SK-N-SH treated with all-trans-retinoic acid at 6 μM for 48 hours (cell line): ENCODE results near the gene CRLF2.
"Not testable (repeated sequence)": the region's sequence is repeated elsewhere in the genome, so short reads cannot be mapped to it uniquely, and the experiment has no call there.

Experiments used
- ATAC-seq: fragments of 200-7000 bp; cut with Tn5 transposase; 3 replicates; pipeline ENCODE4 v1.9.1; 2020; ENCODE audit warnings: mild to moderate bottlenecking, moderate library complexity
- ARNTL ChIP-seq: fragments of 450-650 bp; formaldehyde crosslinking; IDR thresholded peaks from 2 replicates; pipeline ENCODE4 v1.5.0; 2020; ENCODE audit warnings: low read depth, mild to moderate bottlenecking, moderate library complexity, borderline replicate concordance
- CSDC2 ChIP-seq: fragments of 250-450 bp; sonication (Bioruptor Pico); IDR thresholded peaks from 2 replicates; pipeline ENCODE4 v1.5.0; 2020; ENCODE audit warnings: mild to moderate bottlenecking, moderate library complexity
- ESRRG ChIP-seq: fragments of 250-450 bp; sonication (Bioruptor Pico); IDR thresholded peaks from 2 replicates; pipeline ENCODE4 v1.6.1; 2021; ENCODE audit warnings: mild to moderate bottlenecking
- GLIS3 ChIP-seq: fragments of 250-450 bp; sonication (Bioruptor Pico); IDR thresholded peaks from 2 replicates; pipeline ENCODE4 v1.5.0; 2020; ENCODE audit warnings: mild to moderate bottlenecking, moderate library complexity
- PPARA ChIP-seq: fragments of 250-450 bp; sonication (Bioruptor Pico); IDR thresholded peaks from 2 replicates; pipeline ENCODE4 v1.5.0; 2020; ENCODE audit warnings: mild to moderate bottlenecking, borderline replicate concordance
- RARB ChIP-seq: fragments of 250-450 bp; sonication (Bioruptor Pico); IDR thresholded peaks from 2 replicates; pipeline ENCODE4 v1.8.0; 2021; ENCODE audit warnings: mild to moderate bottlenecking, moderate library complexity
- SNAI2 ChIP-seq: fragments of 250-450 bp; sonication (Bioruptor Pico); IDR thresholded peaks from 2 replicates; pipeline ENCODE4 v1.5.0; 2020; ENCODE audit warnings: mild to moderate bottlenecking, moderate library complexity
- TCF4 ChIP-seq: fragments of 250-450 bp; sonication (Bioruptor Pico); IDR thresholded peaks from 2 replicates; pipeline ENCODE4 v1.8.0; 2021; ENCODE audit warnings: mild to moderate bottlenecking, moderate library complexity, borderline replicate concordance
- TOX ChIP-seq: fragments of 250-450 bp; sonication (Bioruptor Pico); IDR thresholded peaks from 2 replicates; pipeline ENCODE4 v1.8.0; 2021; ENCODE audit warnings: mild to moderate bottlenecking, moderate library complexity, borderline replicate concordance
- ZC3H10 ChIP-seq: fragments of 250-450 bp; sonication (Bioruptor Pico); IDR thresholded peaks from 2 replicates; pipeline ENCODE4 v1.5.1; 2021; ENCODE audit warnings: mild to moderate bottlenecking, moderate library complexity
- ZFP3 ChIP-seq: fragments of 250-450 bp; sonication (Bioruptor Pico); IDR thresholded peaks from 2 replicates; pipeline ENCODE4 v1.5.0; 2020; ENCODE audit warnings: mild to moderate bottlenecking, moderate library complexity
- ZNF565 ChIP-seq: fragments of 450-650 bp; formaldehyde crosslinking; conservative IDR thresholded peaks from 2 replicates; pipeline ENCODE4 v1.5.0; 2020; ENCODE audit warnings: low read depth, mild to moderate bottlenecking, moderate library complexity
- ZNF70 ChIP-seq: fragments of 450-650 bp; formaldehyde crosslinking; IDR thresholded peaks from 2 replicates; pipeline ENCODE4 v1.5.0; 2020; ENCODE audit warnings: mild to moderate bottlenecking, moderate library complexity
- ZNF8 ChIP-seq: fragments of 450-650 bp; formaldehyde crosslinking; IDR thresholded peaks from 2 replicates; pipeline ENCODE4 v1.5.0; 2020; ENCODE audit warnings: mild to moderate bottlenecking, moderate library complexity
- TF ChIP-seq, protein P1 (sequence below): fragments of 250-450 bp; sonication (Bioruptor Pico); IDR thresholded peaks from 2 replicates; pipeline ENCODE4 v1.5.1; 2020; ENCODE audit warnings: low read depth, mild to moderate bottlenecking, moderate library complexity
- TF ChIP-seq, protein P2 (sequence below): fragments of 250-450 bp; sonication (Bioruptor Pico); IDR thresholded peaks from 2 replicates; pipeline ENCODE4 v1.5.0; 2020; ENCODE audit warnings: mild to moderate bottlenecking, moderate library complexity
- TF ChIP-seq, protein P3 (sequence below): fragments of 250-450 bp; sonication (Bioruptor Pico); IDR thresholded peaks from 2 replicates; pipeline ENCODE4 v1.5.1; 2021; ENCODE audit warnings: mild to moderate bottlenecking, moderate library complexity
- TF ChIP-seq, protein P4 (sequence below): fragments of 250-450 bp; sonication (Bioruptor Pico); IDR thresholded peaks from 2 replicates; pipeline ENCODE4 v1.8.0; 2020; ENCODE audit warnings: mild to moderate bottlenecking, moderate library complexity, borderline replicate concordance
- TF ChIP-seq, protein P5 (sequence below): fragments of 250-450 bp; sonication (Bioruptor Pico); IDR thresholded peaks from 2 replicates; pipeline ENCODE4 v1.8.0; 2021; ENCODE audit warnings: low read depth, mild to moderate bottlenecking, moderate library complexity, borderline replicate concordance

CRLF2 gene

DNA sequence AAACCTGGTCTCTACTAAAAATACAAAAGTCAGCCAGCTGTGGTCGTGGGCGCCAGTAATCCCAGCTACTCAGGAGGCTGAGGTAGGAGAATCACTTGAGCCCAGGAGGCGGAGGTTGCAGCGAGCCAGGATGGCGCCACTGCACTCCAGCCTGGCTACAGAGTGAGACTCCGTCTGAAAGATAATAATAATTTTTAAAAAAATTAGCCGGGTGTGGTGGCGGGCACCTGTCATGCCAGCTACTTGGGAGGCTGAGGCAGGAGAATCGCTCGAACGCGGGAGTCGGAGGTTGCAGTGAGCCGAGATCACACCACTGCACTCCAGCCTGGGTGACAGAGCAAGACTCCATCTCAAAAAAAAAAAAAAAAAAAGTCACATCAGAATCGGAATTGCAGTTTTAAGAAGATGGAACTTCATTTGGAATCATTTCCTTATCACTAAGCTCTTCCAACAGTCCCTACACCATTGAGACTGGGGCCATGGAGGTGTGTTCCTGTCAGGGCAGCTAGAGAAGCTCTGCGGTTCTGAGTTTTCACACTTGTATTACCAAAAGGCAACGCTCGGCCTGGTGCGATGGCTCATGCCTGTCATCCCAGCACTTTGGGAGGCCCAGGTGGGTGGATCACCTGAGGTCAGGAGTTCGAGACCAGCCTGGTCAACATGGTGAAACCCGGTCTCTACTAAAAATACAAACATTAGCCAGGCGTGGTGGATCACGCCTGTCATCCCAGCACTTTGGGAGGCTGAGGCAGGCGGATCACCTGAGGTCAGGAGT lies 55.6 kb downstream of the CRLF2 start:
- not testable (repeated sequence) for ATAC-seq

DNA sequence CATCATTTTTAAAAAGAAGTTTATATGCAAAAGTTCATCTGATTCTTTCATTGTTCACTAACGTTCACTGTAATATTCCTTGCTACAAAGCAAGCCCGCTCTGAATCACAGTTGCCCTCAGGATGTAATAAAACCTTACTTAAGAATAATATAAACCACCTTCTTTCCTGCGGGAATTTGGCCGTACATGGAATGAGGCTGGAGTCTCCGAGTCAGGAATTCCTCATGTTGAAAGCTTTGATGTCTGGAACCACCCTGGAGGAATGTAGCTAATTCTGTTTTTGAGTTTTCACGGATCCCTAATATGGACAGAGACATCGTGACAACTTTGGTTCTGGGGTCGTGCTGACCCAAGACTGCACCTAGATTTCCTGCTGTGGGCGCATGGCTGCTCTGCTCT lies 58.5 kb downstream of the CRLF2 start:
- TF ChIP-seq RARB (CRISPR knock-in tag) (no peak), CSDC2 (CRISPR knock-in tag) (no peak), PPARA (CRISPR knock-in tag) (no peak), ZC3H10 (CRISPR knock-in tag) (no peak), ESRRG (CRISPR knock-in tag) (no peak), ZNF565 (CRISPR knock-in tag) (no peak), TOX (CRISPR knock-in tag) (no peak), GLIS3 (CRISPR knock-in tag) (no peak), ZNF70 (CRISPR knock-in tag) (no peak), ARNTL (no peak), ZFP3 (CRISPR knock-in tag) (no peak), SNAI2 (no peak), TCF4 (CRISPR knock-in tag) (no peak)
- TF ChIP-seq, protein P1, sequence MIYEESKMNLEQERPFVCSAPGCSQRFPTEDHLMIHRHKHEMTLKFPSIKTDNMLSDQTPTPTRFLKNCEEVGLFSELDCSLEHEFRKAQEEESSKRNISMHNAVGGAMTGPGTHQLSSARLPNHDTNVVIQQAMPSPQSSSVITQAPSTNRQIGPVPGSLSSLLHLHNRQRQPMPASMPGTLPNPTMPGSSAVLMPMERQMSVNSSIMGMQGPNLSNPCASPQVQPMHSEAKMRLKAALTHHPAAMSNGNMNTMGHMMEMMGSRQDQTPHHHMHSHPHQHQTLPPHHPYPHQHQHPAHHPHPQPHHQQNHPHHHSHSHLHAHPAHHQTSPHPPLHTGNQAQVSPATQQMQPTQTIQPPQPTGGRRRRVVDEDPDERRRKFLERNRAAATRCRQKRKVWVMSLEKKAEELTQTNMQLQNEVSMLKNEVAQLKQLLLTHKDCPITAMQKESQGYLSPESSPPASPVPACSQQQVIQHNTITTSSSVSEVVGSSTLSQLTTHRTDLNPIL, result no peak
- TF ChIP-seq, protein P2, sequence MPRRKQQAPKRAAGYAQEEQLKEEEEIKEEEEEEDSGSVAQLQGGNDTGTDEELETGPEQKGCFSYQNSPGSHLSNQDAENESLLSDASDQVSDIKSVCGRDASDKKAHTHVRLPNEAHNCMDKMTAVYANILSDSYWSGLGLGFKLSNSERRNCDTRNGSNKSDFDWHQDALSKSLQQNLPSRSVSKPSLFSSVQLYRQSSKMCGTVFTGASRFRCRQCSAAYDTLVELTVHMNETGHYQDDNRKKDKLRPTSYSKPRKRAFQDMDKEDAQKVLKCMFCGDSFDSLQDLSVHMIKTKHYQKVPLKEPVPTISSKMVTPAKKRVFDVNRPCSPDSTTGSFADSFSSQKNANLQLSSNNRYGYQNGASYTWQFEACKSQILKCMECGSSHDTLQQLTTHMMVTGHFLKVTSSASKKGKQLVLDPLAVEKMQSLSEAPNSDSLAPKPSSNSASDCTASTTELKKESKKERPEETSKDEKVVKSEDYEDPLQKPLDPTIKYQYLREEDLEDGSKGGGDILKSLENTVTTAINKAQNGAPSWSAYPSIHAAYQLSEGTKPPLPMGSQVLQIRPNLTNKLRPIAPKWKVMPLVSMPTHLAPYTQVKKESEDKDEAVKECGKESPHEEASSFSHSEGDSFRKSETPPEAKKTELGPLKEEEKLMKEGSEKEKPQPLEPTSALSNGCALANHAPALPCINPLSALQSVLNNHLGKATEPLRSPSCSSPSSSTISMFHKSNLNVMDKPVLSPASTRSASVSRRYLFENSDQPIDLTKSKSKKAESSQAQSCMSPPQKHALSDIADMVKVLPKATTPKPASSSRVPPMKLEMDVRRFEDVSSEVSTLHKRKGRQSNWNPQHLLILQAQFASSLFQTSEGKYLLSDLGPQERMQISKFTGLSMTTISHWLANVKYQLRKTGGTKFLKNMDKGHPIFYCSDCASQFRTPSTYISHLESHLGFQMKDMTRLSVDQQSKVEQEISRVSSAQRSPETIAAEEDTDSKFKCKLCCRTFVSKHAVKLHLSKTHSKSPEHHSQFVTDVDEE, result no peak
- TF ChIP-seq, protein P3, sequence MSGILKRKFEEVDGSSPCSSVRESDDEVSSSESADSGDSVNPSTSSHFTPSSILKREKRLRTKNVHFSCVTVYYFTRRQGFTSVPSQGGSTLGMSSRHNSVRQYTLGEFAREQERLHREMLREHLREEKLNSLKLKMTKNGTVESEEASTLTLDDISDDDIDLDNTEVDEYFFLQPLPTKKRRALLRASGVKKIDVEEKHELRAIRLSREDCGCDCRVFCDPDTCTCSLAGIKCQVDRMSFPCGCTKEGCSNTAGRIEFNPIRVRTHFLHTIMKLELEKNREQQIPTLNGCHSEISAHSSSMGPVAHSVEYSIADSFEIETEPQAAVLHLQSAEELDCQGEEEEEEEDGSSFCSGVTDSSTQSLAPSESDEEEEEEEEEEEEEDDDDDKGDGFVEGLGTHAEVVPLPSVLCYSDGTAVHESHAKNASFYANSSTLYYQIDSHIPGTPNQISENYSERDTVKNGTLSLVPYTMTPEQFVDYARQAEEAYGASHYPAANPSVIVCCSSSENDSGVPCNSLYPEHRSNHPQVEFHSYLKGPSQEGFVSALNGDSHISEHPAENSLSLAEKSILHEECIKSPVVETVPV (CRISPR knock-in tag), result no peak
- TF ChIP-seq, protein P4, sequence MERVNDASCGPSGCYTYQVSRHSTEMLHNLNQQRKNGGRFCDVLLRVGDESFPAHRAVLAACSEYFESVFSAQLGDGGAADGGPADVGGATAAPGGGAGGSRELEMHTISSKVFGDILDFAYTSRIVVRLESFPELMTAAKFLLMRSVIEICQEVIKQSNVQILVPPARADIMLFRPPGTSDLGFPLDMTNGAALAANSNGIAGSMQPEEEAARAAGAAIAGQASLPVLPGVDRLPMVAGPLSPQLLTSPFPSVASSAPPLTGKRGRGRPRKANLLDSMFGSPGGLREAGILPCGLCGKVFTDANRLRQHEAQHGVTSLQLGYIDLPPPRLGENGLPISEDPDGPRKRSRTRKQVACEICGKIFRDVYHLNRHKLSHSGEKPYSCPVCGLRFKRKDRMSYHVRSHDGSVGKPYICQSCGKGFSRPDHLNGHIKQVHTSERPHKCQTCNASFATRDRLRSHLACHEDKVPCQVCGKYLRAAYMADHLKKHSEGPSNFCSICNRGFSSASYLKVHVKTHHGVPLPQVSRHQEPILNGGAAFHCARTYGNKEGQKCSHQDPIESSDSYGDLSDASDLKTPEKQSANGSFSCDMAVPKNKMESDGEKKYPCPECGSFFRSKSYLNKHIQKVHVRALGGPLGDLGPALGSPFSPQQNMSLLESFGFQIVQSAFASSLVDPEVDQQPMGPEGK (CRISPR knock-in tag), result no peak
- TF ChIP-seq, protein P5, sequence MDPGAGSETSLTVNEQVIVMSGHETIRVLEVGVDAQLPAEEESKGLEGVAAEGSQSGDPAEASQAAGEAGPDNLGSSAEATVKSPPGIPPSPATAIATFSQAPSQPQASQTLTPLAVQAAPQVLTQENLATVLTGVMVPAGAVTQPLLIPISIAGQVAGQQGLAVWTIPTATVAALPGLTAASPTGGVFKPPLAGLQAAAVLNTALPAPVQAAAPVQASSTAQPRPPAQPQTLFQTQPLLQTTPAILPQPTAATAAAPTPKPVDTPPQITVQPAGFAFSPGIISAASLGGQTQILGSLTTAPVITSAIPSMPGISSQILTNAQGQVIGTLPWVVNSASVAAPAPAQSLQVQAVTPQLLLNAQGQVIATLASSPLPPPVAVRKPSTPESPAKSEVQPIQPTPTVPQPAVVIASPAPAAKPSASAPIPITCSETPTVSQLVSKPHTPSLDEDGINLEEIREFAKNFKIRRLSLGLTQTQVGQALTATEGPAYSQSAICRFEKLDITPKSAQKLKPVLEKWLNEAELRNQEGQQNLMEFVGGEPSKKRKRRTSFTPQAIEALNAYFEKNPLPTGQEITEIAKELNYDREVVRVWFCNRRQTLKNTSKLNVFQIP (CRISPR knock-in tag), result no peak
- no peak for ATAC-seq

DNA sequence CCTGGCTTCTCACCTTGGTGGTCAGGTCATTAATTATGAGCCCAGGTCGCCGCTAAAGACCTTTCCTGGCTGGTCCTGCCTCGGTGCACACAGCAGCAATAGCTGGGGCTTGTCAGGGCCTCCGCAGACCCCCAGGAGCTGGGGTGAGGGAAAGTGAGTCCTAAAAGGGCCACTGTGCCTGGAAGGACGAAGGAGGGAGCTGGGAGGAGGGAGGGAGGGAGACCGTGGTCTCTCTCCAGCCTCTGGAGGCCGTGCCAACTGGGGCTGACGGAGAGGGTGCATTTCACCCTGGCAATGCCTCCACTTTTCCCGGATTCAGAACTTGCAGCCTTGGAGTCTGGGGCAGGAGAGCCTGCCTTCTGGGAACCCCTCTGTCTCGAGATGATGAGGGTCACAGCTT lies 60.4 kb downstream of the CRLF2 start:
- ATAC-seq, result no peak
- no peak for TF ChIP-seq RARB (CRISPR knock-in tag)
- no peak for TF ChIP-seq ZNF8 (CRISPR knock-in tag)
